ENCODE data around the gene TCP1. TPM values are rescaled to one million over a fixed set of nuclear protein-coding genes. Genes with fewer than 3 reads are reported as not detected.

Gene TCP1
- total and polyA plus RNA-seq, 2 of the 13 experiments (the other 11 are each of a cell fraction or from before 2014, with no cell fraction given) = 116 to 553 TPM

DNA sequence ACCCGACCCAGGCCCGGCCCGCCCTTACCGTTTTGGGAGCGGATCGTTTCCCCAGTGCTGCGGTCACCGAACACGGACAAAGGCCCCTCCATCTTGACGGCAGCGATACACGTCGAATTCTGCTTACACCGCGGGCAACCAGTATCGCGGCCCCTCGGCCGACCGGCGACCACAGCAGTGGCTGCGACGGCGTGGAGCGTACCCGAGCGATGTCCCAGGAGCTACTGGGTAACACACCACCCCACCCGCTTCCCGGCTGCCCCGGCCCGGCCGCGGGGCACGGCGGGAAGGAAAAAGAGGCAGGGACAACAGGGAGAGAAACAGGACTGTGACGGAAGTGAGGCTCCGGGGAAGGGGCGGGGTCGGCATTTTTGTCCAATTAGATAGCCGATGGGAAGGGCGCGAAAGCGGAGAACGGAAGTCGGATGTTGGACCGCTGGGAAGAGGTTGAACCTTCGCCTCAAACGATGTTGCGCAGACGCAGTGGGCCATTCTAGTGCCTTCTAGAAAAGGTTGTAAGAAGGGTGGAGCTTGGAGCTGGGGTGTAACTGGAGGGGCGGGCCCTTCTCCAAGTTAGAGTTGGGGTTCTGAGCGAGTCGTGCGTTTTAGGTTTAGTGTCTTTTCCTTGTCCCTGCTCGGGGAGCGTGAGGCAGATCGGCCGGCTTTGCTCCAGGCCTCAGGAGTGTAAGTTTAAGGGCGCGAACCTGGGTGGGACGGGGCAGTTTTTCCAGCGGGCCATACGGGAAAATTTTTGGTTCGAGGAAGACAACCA, at the start of gene TCP1 (continued):
- TF ChIP-seq, protein P1, sequence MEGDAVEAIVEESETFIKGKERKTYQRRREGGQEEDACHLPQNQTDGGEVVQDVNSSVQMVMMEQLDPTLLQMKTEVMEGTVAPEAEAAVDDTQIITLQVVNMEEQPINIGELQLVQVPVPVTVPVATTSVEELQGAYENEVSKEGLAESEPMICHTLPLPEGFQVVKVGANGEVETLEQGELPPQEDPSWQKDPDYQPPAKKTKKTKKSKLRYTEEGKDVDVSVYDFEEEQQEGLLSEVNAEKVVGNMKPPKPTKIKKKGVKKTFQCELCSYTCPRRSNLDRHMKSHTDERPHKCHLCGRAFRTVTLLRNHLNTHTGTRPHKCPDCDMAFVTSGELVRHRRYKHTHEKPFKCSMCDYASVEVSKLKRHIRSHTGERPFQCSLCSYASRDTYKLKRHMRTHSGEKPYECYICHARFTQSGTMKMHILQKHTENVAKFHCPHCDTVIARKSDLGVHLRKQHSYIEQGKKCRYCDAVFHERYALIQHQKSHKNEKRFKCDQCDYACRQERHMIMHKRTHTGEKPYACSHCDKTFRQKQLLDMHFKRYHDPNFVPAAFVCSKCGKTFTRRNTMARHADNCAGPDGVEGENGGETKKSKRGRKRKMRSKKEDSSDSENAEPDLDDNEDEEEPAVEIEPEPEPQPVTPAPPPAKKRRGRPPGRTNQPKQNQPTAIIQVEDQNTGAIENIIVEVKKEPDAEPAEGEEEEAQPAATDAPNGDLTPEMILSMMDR (CRISPR knock-in tag; IDR thresholded peaks at IDR 0.05) = peak; percentile 21; the same call in 1 of the 2 replicates
- TF ChIP-seq ZNF12 (CRISPR knock-in tag; IDR thresholded peaks at IDR 0.05) = no peak
- TF ChIP-seq YEATS4 (CRISPR knock-in tag; IDR thresholded peaks at IDR 0.05; ENCODE audit: borderline replicate concordance) = no peak; the same call in 1 of the 2 replicates
- TF ChIP-seq RBM22 (optimal IDR thresholded peaks at IDR 0.05; ENCODE audit: low read length) = peak; percentile 77
- TF ChIP-seq, protein P2, sequence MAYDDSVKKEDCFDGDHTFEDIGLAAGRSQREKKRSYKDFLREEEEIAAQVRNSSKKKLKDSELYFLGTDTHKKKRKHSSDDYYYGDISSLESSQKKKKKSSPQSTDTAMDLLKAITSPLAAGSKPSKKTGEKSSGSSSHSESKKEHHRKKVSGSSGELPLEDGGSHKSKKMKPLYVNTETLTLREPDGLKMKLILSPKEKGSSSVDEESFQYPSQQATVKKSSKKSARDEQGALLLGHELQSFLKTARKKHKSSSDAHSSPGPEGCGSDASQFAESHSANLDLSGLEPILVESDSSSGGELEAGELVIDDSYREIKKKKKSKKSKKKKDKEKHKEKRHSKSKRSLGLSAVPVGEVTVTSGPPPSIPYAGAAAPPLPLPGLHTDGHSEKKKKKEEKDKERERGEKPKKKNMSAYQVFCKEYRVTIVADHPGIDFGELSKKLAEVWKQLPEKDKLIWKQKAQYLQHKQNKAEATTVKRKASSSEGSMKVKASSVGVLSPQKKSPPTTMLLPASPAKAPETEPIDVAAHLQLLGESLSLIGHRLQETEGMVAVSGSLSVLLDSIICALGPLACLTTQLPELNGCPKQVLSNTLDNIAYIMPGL (CRISPR knock-in tag; IDR thresholded peaks at IDR 0.05; ENCODE audit: borderline replicate concordance in 1 of 2, low read depth in 1 of 2) = peak; percentile 85 to 93; a peak in 3 of 4 replicates
- peak; percentile 96; the same call in 1 of the 2 replicates for TF ChIP-seq SAFB2 (CRISPR knock-in tag; IDR thresholded peaks at IDR 0.05; ENCODE audit: borderline replicate concordance, low read depth)
- 0 out of 2 replicates have a peak, but pooled peaks have one; percentile 58 for TF ChIP-seq SMAD1 (CRISPR knock-in tag; IDR thresholded peaks at IDR 0.05; ENCODE audit: borderline replicate concordance, low read depth)
- TF ChIP-seq RFX3 (CRISPR knock-in tag; IDR thresholded peaks at IDR 0.05) = peak; percentile 25; the same call in 1 of the 2 replicates
- 0 out of 2 replicates have a peak, but pooled peaks have one; percentile 8 for TF ChIP-seq ZNF557 (CRISPR knock-in tag; IDR thresholded peaks at IDR 0.05)
- 0 out of 2 replicates have a peak, but pooled peaks have one; percentile 23 for TF ChIP-seq SATB2 (CRISPR knock-in tag; IDR thresholded peaks at IDR 0.05)
- TF ChIP-seq, protein P3, sequence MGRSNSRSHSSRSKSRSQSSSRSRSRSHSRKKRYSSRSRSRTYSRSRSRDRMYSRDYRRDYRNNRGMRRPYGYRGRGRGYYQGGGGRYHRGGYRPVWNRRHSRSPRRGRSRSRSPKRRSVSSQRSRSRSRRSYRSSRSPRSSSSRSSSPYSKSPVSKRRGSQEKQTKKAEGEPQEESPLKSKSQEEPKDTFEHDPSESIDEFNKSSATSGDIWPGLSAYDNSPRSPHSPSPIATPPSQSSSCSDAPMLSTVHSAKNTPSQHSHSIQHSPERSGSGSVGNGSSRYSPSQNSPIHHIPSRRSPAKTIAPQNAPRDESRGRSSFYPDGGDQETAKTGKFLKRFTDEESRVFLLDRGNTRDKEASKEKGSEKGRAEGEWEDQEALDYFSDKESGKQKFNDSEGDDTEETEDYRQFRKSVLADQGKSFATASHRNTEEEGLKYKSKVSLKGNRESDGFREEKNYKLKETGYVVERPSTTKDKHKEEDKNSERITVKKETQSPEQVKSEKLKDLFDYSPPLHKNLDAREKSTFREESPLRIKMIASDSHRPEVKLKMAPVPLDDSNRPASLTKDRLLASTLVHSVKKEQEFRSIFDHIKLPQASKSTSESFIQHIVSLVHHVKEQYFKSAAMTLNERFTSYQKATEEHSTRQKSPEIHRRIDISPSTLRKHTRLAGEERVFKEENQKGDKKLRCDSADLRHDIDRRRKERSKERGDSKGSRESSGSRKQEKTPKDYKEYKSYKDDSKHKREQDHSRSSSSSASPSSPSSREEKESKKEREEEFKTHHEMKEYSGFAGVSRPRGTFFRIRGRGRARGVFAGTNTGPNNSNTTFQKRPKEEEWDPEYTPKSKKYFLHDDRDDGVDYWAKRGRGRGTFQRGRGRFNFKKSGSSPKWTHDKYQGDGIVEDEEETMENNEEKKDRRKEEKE (IDR thresholded peaks at IDR 0.05) = no peak
- TF ChIP-seq EEA1 (CRISPR knock-in tag; IDR thresholded peaks at IDR 0.05; ENCODE audit: borderline replicate concordance) = peak; percentile 82; the same call in 1 of the 2 replicates
- peak; percentile 69; the same call in 1 of the 2 replicates for TF ChIP-seq ZSCAN9 (CRISPR knock-in tag; IDR thresholded peaks at IDR 0.05; ENCODE audit: borderline replicate concordance)

Data from HepG2 (cell line).